Hepatocyte (in vitro differentiated cells): Measurements from ENCODE around the gene BMP5.

Experiments
- CTCF ChIP-seq: fragments of 200-600 bp; sonication (generic); IDR thresholded peaks from 2 replicates; pipeline ENCODE4 v1.5.1; 2016; ENCODE audit warnings: antibody characterized with exemption, mild to moderate bottlenecking; ENCODE audit not compliant: poor library complexity
- EZH2phosphoT487 ChIP-seq: fragments of 200-600 bp; sonication (generic); IDR thresholded peaks from one replicate; pipeline ENCODE4 v1.6.1; 2018; ENCODE audit warnings: antibody characterized with exemption, mild to moderate bottlenecking, low read depth, moderate library complexity; ENCODE audit not compliant: unreplicated experiment, severe bottlenecking

- TF ChIP-seq CTCF, result no peak
- TF ChIP-seq EZH2phosphoT487, result no peak
These were observed 6.5 kb downstream of the BMP5 start for GRCh38 chr6:55868771-55869479.
